ENCODE results near the gene MYADM. TPM values are rescaled to one million over a fixed set of nuclear protein-coding genes. Genes with fewer than 3 reads are reported as not detected.
A peak's percentile ranks its signal among the peaks of the same experiment; 100 is the strongest.

The MYADM gene
- total RNA-seq, 1 experiment from 2014 or later, result 39.0 TPM

DNA sequence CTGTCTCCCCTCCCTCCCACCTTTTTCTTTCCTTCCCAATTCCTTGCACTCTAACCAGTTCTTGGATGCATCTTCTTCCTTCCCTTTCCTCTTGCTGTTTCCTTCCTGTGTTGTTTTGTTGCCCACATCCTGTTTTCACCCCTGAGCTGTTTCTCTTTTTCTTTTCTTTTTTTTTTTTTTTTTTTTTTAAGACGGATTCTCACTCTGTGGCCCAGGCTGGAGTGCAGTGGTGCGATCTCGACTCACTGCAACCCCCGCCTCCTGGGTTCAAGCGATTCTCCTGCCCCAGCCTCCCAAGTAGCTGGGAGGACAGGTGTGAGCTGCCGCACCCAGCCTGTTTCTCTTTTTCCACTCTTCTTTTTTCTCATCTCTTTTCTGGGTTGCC lies 6.9 kb downstream of the MYADM start:
- intact Hi-C loops (cut with micrococcal nuclease), result no loop called here
- no peaks in the 10 kb centered on the region for H3K27me3 Mint-ChIP-seq (ENCODE audit: insufficient read depth, unreplicated experiment)
- H3K9me3 Mint-ChIP-seq (ENCODE audit: unreplicated experiment), result no peaks in the 10 kb centered on the region
- BruUV-seq (replicated peaks), result no TSS peak
- ChIA-PET POLR2A (no interaction called here), CTCF (no interaction called here)
- no peak for DNase-seq (ENCODE audit: unreplicated experiment)
- no peak overlapping the region for H3K4me3 Mint-ChIP-seq (ENCODE audit: unreplicated experiment)
- H3K36me3 Mint-ChIP-seq (ENCODE audit: insufficient read depth, unreplicated experiment), result peaks cover 68% of the 10 kb centered on the region
- TF ChIP-seq, protein P1, sequence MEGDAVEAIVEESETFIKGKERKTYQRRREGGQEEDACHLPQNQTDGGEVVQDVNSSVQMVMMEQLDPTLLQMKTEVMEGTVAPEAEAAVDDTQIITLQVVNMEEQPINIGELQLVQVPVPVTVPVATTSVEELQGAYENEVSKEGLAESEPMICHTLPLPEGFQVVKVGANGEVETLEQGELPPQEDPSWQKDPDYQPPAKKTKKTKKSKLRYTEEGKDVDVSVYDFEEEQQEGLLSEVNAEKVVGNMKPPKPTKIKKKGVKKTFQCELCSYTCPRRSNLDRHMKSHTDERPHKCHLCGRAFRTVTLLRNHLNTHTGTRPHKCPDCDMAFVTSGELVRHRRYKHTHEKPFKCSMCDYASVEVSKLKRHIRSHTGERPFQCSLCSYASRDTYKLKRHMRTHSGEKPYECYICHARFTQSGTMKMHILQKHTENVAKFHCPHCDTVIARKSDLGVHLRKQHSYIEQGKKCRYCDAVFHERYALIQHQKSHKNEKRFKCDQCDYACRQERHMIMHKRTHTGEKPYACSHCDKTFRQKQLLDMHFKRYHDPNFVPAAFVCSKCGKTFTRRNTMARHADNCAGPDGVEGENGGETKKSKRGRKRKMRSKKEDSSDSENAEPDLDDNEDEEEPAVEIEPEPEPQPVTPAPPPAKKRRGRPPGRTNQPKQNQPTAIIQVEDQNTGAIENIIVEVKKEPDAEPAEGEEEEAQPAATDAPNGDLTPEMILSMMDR (IDR thresholded peaks at IDR 0.05; ENCODE audit: unreplicated experiment), result no peak
- H3K4me1 Mint-ChIP-seq (ENCODE audit: insufficient read depth, unreplicated experiment), result peaks cover 5% of the 10 kb centered on the region
- H3K27ac Mint-ChIP-seq (ENCODE audit: low read depth, unreplicated experiment), result no peak overlapping the region

DNA sequence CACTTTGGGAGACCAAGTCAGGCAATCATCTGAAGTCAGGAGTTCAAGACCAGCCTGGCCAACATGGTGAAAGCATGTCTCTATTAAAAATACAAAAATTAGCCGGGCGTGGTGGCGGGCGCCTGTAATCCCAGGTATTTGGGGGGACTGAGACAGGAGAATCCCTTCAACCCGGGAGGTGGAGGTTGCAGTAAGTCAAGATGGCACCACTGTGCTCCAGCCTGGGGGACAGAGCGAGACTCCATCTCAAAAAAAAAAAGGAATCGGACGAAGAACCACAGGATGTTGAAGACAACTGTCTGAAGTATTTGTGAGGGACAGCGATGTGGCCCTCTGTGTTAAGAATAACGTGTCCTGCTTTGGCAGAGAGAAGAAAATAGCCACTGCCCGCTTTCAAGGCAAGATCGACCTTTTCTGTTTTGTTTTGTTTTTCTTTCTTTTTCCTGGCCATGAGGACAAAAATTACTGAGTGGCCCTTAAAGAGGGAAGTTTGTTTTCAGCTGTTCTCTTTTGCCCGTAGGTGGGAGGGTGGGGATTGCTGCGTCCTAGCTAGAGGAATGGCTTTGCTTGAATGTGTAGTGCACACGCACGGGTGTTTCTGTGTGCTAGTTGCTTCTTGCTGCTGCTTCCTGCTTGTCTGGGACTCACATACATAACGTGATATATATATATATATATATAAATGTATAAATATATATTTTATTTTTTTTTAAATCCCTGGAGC lies 8.1 kb downstream of the MYADM start:
- Mint-ChIP-seq H3K9me3 (ENCODE audit: unreplicated experiment) (no peaks in the 10 kb centered on the region), H3K4me1 (ENCODE audit: insufficient read depth, unreplicated experiment) (peaks cover 5% of the 10 kb centered on the region), H3K27me3 (ENCODE audit: insufficient read depth, unreplicated experiment) (no peaks in the 10 kb centered on the region), H3K4me3 (ENCODE audit: unreplicated experiment) (no peak overlapping the region), H3K27ac (ENCODE audit: low read depth, unreplicated experiment) (no peak overlapping the region), H3K36me3 (ENCODE audit: insufficient read depth, unreplicated experiment) (peaks cover 68% of the 10 kb centered on the region)
- TF ChIP-seq, protein P1 (IDR thresholded peaks at IDR 0.05; ENCODE audit: unreplicated experiment), result no peak
- CTCF ChIA-PET, result interaction anchor here (0.5 kb wide), 1 partner anchor 509 kb away, joined by 3 read pairs; no protein-coding TSS in a partner anchor
- intact Hi-C loops (cut with micrococcal nuclease), result no loop called here
- POLR2A ChIA-PET, result interaction anchor here (0.8 to 1.9 kb wide), 2 partner anchors 8 to 12 kb away, joined by 3 to 6 read pairs; no protein-coding TSS in a partner anchor
- TSS peak; percentile 31 for BruUV-seq (replicated peaks)
- DNase-seq (ENCODE audit: unreplicated experiment), result no peak

GRCh38 chr19:53876651-53877224 lies 9.1 kb downstream of the MYADM start:
- intact Hi-C loops (cut with micrococcal nuclease), result no loop called here
- TF ChIP-seq, protein P1 (IDR thresholded peaks at IDR 0.05; ENCODE audit: unreplicated experiment), result no peak
- ChIA-PET CTCF (interaction anchor here (0.5 to 2.1 kb wide), 9 partner anchors 18 to 1615 kb away, joined by 3 to 5 read pairs (median 3); no protein-coding TSS in a partner anchor), POLR2A (interaction anchor here (0.8 to 1.9 kb wide), 2 partner anchors 9 to 13 kb away, joined by 3 to 6 read pairs; no protein-coding TSS in a partner anchor)
- no peaks in the 10 kb centered on the region for H3K9me3 Mint-ChIP-seq (ENCODE audit: unreplicated experiment)
- no TSS peak for BruUV-seq (replicated peaks)
- no peaks in the 10 kb centered on the region for H3K4me1 Mint-ChIP-seq (ENCODE audit: insufficient read depth, unreplicated experiment)
- no peak overlapping the region for H3K27ac Mint-ChIP-seq (ENCODE audit: low read depth, unreplicated experiment)
- H3K4me3 Mint-ChIP-seq (ENCODE audit: unreplicated experiment), result no peak overlapping the region
- H3K36me3 Mint-ChIP-seq (ENCODE audit: insufficient read depth, unreplicated experiment), result peaks cover 59% of the 10 kb centered on the region
- DNase-seq (ENCODE audit: unreplicated experiment), result no peak
- no peaks in the 10 kb centered on the region for H3K27me3 Mint-ChIP-seq (ENCODE audit: insufficient read depth, unreplicated experiment)

GRCh38 chr19:53877361-53877766 lies 9.7 kb downstream of the MYADM start:
- H3K4me3 Mint-ChIP-seq (ENCODE audit: unreplicated experiment), result no peak overlapping the region
- intact Hi-C loops (cut with micrococcal nuclease), result no loop called here
- TF ChIP-seq, protein P1 (IDR thresholded peaks at IDR 0.05; ENCODE audit: unreplicated experiment), result no peak
- no peaks in the 10 kb centered on the region for H3K4me1 Mint-ChIP-seq (ENCODE audit: insufficient read depth, unreplicated experiment)
- no peaks in the 10 kb centered on the region for H3K27me3 Mint-ChIP-seq (ENCODE audit: insufficient read depth, unreplicated experiment)
- DNase-seq (ENCODE audit: unreplicated experiment), result no peak
- no peak overlapping the region for H3K27ac Mint-ChIP-seq (ENCODE audit: low read depth, unreplicated experiment)
- CTCF ChIA-PET, result interaction anchor here (0.6 to 2.1 kb wide), 7 partner anchors 19 to 1614 kb away, joined by 3 to 5 read pairs (median 3); no protein-coding TSS in a partner anchor
- peaks cover 53% of the 10 kb centered on the region for H3K36me3 Mint-ChIP-seq (ENCODE audit: insufficient read depth, unreplicated experiment)
- no TSS peak for BruUV-seq (replicated peaks)
- POLR2A ChIA-PET, result interaction anchor here (1.9 kb wide), 1 partner anchor 14 kb away, joined by 6 read pairs; no protein-coding TSS in a partner anchor
- H3K9me3 Mint-ChIP-seq (ENCODE audit: unreplicated experiment), result no peaks in the 10 kb centered on the region
